ENCODE measurements around the gene IL1RAPL1.

DNA sequence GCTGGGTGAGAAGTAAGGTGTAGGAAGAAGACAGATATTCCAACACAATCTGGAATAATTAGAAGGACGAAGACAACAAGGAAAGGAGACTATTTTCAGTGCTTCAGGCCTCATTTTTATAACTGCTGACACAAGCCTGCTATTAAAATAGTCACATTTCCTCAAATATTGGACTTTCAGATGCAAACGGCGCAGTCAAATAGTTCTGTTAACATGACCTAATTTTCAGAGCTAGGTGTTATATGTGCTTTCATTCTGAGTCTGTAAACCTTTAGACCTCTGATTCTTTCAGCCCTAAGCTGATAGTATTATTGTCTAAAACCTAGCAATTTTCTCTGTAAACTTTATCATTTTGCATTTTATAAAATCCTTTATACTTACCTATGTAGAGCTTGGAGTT, 261.5 kb downstream of the IL1RAPL1 start:
- TF ChIP-seq, protein P1, sequence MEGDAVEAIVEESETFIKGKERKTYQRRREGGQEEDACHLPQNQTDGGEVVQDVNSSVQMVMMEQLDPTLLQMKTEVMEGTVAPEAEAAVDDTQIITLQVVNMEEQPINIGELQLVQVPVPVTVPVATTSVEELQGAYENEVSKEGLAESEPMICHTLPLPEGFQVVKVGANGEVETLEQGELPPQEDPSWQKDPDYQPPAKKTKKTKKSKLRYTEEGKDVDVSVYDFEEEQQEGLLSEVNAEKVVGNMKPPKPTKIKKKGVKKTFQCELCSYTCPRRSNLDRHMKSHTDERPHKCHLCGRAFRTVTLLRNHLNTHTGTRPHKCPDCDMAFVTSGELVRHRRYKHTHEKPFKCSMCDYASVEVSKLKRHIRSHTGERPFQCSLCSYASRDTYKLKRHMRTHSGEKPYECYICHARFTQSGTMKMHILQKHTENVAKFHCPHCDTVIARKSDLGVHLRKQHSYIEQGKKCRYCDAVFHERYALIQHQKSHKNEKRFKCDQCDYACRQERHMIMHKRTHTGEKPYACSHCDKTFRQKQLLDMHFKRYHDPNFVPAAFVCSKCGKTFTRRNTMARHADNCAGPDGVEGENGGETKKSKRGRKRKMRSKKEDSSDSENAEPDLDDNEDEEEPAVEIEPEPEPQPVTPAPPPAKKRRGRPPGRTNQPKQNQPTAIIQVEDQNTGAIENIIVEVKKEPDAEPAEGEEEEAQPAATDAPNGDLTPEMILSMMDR (IDR thresholded peaks at IDR 0.05; ENCODE audit: borderline replicate concordance, extremely low read depth, low read length, poor library complexity, severe bottlenecking): no peak
- TF ChIP-seq EZH2 (IDR thresholded peaks at IDR 0.05; ENCODE audit: borderline replicate concordance, low read depth, low read length, severe bottlenecking): no peak

Data from DND-41 (cell line).